Measurements from ENCODE around the gene DPY19L2.
"Not testable (repeated sequence)": the region's sequence is repeated elsewhere in the genome, so short reads cannot be mapped to it uniquely, and the experiment has no call there.

DPY19L2 gene

GRCh38 chr12:63551397-63551796 is 116.9 kb downstream of the DPY19L2 start:
- not testable (repeated sequence) for ATAC-seq (ENCODE audit: low read depth); H3K27ac ChIP-seq (ENCODE audit: poor library complexity, severe bottlenecking); H3K27me3 ChIP-seq (ENCODE audit: insufficient read depth, poor library complexity, severe bottlenecking); H3K9me3 ChIP-seq (ENCODE audit: severe bottlenecking); DNase-seq (ENCODE audit: low spot score); H3K4me3 ChIP-seq (ENCODE audit: severe bottlenecking); H3K36me3 ChIP-seq (ENCODE audit: low read depth); H3K4me1 ChIP-seq (ENCODE audit: insufficient read depth, poor library complexity, severe bottlenecking)

GRCh38 chr12:63549034-63549433 is 119.3 kb downstream of the DPY19L2 start:
- H3K4me1 ChIP-seq (ENCODE audit: insufficient read depth, poor library complexity, severe bottlenecking); H3K36me3 ChIP-seq (ENCODE audit: low read depth); ATAC-seq (ENCODE audit: low read depth); H3K27me3 ChIP-seq (ENCODE audit: insufficient read depth, poor library complexity, severe bottlenecking); H3K4me3 ChIP-seq (ENCODE audit: severe bottlenecking); H3K9me3 ChIP-seq (ENCODE audit: severe bottlenecking); DNase-seq (ENCODE audit: low spot score); H3K27ac ChIP-seq (ENCODE audit: poor library complexity, severe bottlenecking): not testable (repeated sequence)

- DNase-seq (ENCODE audit: low spot score); H3K27ac ChIP-seq (ENCODE audit: poor library complexity, severe bottlenecking); H3K27me3 ChIP-seq (ENCODE audit: insufficient read depth, poor library complexity, severe bottlenecking); H3K4me1 ChIP-seq (ENCODE audit: insufficient read depth, poor library complexity, severe bottlenecking); ATAC-seq (ENCODE audit: low read depth); H3K9me3 ChIP-seq (ENCODE audit: severe bottlenecking); H3K4me3 ChIP-seq (ENCODE audit: severe bottlenecking); H3K36me3 ChIP-seq (ENCODE audit: low read depth): not testable (repeated sequence)
Observed at GRCh38 chr12:63545298-63545916, 122.9 kb downstream of the DPY19L2 start.

- H3K9me3 ChIP-seq (ENCODE audit: severe bottlenecking); ATAC-seq (ENCODE audit: low read depth); H3K36me3 ChIP-seq (ENCODE audit: low read depth); H3K27me3 ChIP-seq (ENCODE audit: insufficient read depth, poor library complexity, severe bottlenecking); DNase-seq (ENCODE audit: low spot score); H3K4me3 ChIP-seq (ENCODE audit: severe bottlenecking); H3K27ac ChIP-seq (ENCODE audit: poor library complexity, severe bottlenecking); H3K4me1 ChIP-seq (ENCODE audit: insufficient read depth, poor library complexity, severe bottlenecking): not testable (repeated sequence)
Observed at GRCh38 chr12:63538656-63539055, 129.6 kb downstream of the DPY19L2 start.

- not testable (repeated sequence) for ATAC-seq (ENCODE audit: low read depth); H3K4me3 ChIP-seq (ENCODE audit: severe bottlenecking); H3K27ac ChIP-seq (ENCODE audit: poor library complexity, severe bottlenecking); H3K4me1 ChIP-seq (ENCODE audit: insufficient read depth, poor library complexity, severe bottlenecking); H3K27me3 ChIP-seq (ENCODE audit: insufficient read depth, poor library complexity, severe bottlenecking); H3K9me3 ChIP-seq (ENCODE audit: severe bottlenecking); H3K36me3 ChIP-seq (ENCODE audit: low read depth); DNase-seq (ENCODE audit: low spot score)
Observed at GRCh38 chr12:63537838-63538237, 130.5 kb downstream of the DPY19L2 start.

- DNase-seq (ENCODE audit: low spot score); H3K4me3 ChIP-seq (ENCODE audit: severe bottlenecking); H3K36me3 ChIP-seq (ENCODE audit: low read depth); H3K27ac ChIP-seq (ENCODE audit: poor library complexity, severe bottlenecking); H3K9me3 ChIP-seq (ENCODE audit: severe bottlenecking); H3K27me3 ChIP-seq (ENCODE audit: insufficient read depth, poor library complexity, severe bottlenecking); H3K4me1 ChIP-seq (ENCODE audit: insufficient read depth, poor library complexity, severe bottlenecking); ATAC-seq (ENCODE audit: low read depth): not testable (repeated sequence)
Observed at GRCh38 chr12:63529641-63530040, 138.7 kb downstream of the DPY19L2 start.

- no peaks in the 10 kb centered on the region for H3K27me3 ChIP-seq (ENCODE audit: insufficient read depth, poor library complexity, severe bottlenecking)
- no peak overlapping the region for H3K4me3 ChIP-seq (ENCODE audit: severe bottlenecking)
- no peak overlapping the region for H3K27ac ChIP-seq (ENCODE audit: poor library complexity, severe bottlenecking)
- no peak for TF ChIP-seq CTCF (IDR thresholded peaks at IDR 0.05; ENCODE audit: poor library complexity, severe bottlenecking)
- H3K4me1 ChIP-seq (ENCODE audit: insufficient read depth, poor library complexity, severe bottlenecking), result no peaks in the 10 kb centered on the region
- DNase-seq (ENCODE audit: low spot score), result no peak
- no peaks in the 10 kb centered on the region for H3K9me3 ChIP-seq (ENCODE audit: severe bottlenecking)
- no peaks in the 10 kb centered on the region for H3K36me3 ChIP-seq (ENCODE audit: low read depth)
- no peak for ATAC-seq (ENCODE audit: low read depth)
Observed at GRCh38 chr12:63525831-63526230, 142.5 kb downstream of the DPY19L2 start.

- H3K27me3 ChIP-seq (ENCODE audit: insufficient read depth, poor library complexity, severe bottlenecking), result peaks cover 7% of the 10 kb centered on the region
- no peak for TF ChIP-seq CTCF (IDR thresholded peaks at IDR 0.05; ENCODE audit: poor library complexity, severe bottlenecking)
- ATAC-seq (ENCODE audit: low read depth) (no peak), DNase-seq (ENCODE audit: low spot score) (no peak)
- H3K36me3 ChIP-seq (ENCODE audit: low read depth), result no peaks in the 10 kb centered on the region
- H3K27ac ChIP-seq (ENCODE audit: poor library complexity, severe bottlenecking), result no peak overlapping the region
- no peaks in the 10 kb centered on the region for H3K9me3 ChIP-seq (ENCODE audit: severe bottlenecking)
- H3K4me1 ChIP-seq (ENCODE audit: insufficient read depth, poor library complexity, severe bottlenecking), result no peaks in the 10 kb centered on the region
- no peak overlapping the region for H3K4me3 ChIP-seq (ENCODE audit: severe bottlenecking)
Observed at GRCh38 chr12:63521706-63522105, 146.6 kb downstream of the DPY19L2 start.
